Neuronal stem cell (in vitro differentiated cells): ENCODE data around the gene LRP1B.

Experiments
- DNase-seq: peaks from one replicate; pipeline ENCODE4 v3.0.0-alpha.2; 2013; ENCODE audit warnings: low spot score
- H2AFZ ChIP-seq: one replicate; pipeline ENCODE4 v1.6.1; 2013; ENCODE audit warnings: mild to moderate bottlenecking, low read length, inconsistent platforms
- H2AK5ac ChIP-seq: 2 replicates; pipeline ENCODE4 v1.6.1; 2013; ENCODE audit warnings: low read depth, mild to moderate bottlenecking, inconsistent platforms, low read length, moderate library complexity, mixed read lengths
- H2BK120ac ChIP-seq: 2 replicates; pipeline ENCODE4 v1.6.1; 2013; ENCODE audit warnings: low read depth, mild to moderate bottlenecking, inconsistent platforms, low read length, moderate library complexity, mixed read lengths
- H2BK12ac ChIP-seq: one replicate; pipeline ENCODE4 v1.6.1; 2013; ENCODE audit warnings: low read length, inconsistent platforms
- H2BK15ac ChIP-seq: 2 replicates; pipeline ENCODE4 v1.6.1; 2013; ENCODE audit warnings: mild to moderate bottlenecking, low read length, inconsistent platforms, mixed read lengths
- H2BK5ac ChIP-seq: one replicate; pipeline ENCODE4 v1.6.1; 2013; ENCODE audit warnings: inconsistent platforms, mild to moderate bottlenecking, low read length, moderate library complexity
- H3K14ac ChIP-seq: one replicate; pipeline ENCODE4 v1.6.1; 2013; ENCODE audit warnings: low read length, inconsistent platforms
- H3K18ac ChIP-seq: 2 replicates; pipeline ENCODE4 v1.6.1; 2013; ENCODE audit warnings: low read length, inconsistent platforms
- H3K23ac ChIP-seq: 2 replicates; pipeline ENCODE4 v1.6.1; 2013; ENCODE audit warnings: low read depth, mild to moderate bottlenecking, mixed read lengths, low read length, inconsistent platforms; ENCODE audit not compliant: poor library complexity
- H3K27ac ChIP-seq: replicated peaks from 3 replicates; pipeline ENCODE4 v1.5.1; 2013; ENCODE audit warnings: low read length, inconsistent platforms
- H3K27me3 ChIP-seq, 3 experiments: 2 replicates each; pipeline ENCODE4 v1.6.1; 2013; ENCODE audit warnings: low read length in 3 of 3, mild to moderate bottlenecking in 2 of 3, inconsistent platforms in 1 of 3, low read depth in 1 of 3, mixed read lengths in 1 of 3, moderate library complexity in 1 of 3; ENCODE audit not compliant: control insufficient read depth in 3 of 3, insufficient read depth in 3 of 3
- H3K36me3 ChIP-seq, 2 donors: replicated peaks in 1 of 2; 2 replicates each; pipeline ENCODE4 v1.6.1; 2013; ENCODE audit warnings: low read length in 2 of 2; ENCODE audit not compliant: control insufficient read depth in 2 of 2, insufficient read depth in 2 of 2
- H3K4ac ChIP-seq: 2 replicates; pipeline ENCODE4 v1.6.1; 2013; ENCODE audit warnings: inconsistent platforms, mild to moderate bottlenecking, low read length, moderate library complexity
- H3K4me1 ChIP-seq, 2 donors: 1 replicate in 1 of 2; 2 replicates in 1 of 2; pipeline ENCODE4 v1.6.1; 2013; ENCODE audit warnings: low read length in 2 of 2, low read depth in 1 of 2; ENCODE audit not compliant: control insufficient read depth in 2 of 2, insufficient read depth in 1 of 2
- H3K4me2 ChIP-seq: one replicate; pipeline ENCODE4 v1.6.1; 2013; ENCODE audit warnings: mild to moderate bottlenecking, low read length, inconsistent platforms; ENCODE audit not compliant: insufficient read depth, poor library complexity, severe bottlenecking
- H3K4me3 ChIP-seq, 2 donors: 2 replicates each; pipeline ENCODE4 v1.5.1; 2013; ENCODE audit warnings: low read length in 2 of 2, mild to moderate bottlenecking in 2 of 2, inconsistent platforms in 1 of 2, moderate library complexity in 1 of 2
- H3K79me1 ChIP-seq: one replicate; pipeline ENCODE4 v1.6.1; 2013; ENCODE audit warnings: low read depth, mild to moderate bottlenecking, inconsistent platforms, low read length, moderate library complexity
- H3K9ac ChIP-seq: one replicate; pipeline ENCODE4 v1.6.1; 2013; ENCODE audit warnings: mild to moderate bottlenecking, low read depth, low read length, inconsistent platforms; ENCODE audit not compliant: poor library complexity
- H3K9me3 ChIP-seq, 2 donors: replicated peaks in 1 of 2; 2 replicates each; pipeline versions ENCODE3 to v1.6.1; 2013; ENCODE audit warnings: low read length in 2 of 2, mild to moderate bottlenecking in 2 of 2, inconsistent platforms in 1 of 2, low read depth in 1 of 2, mixed read lengths in 1 of 2, moderate library complexity in 1 of 2; ENCODE audit not compliant: control insufficient read depth in 2 of 2, insufficient read depth in 1 of 2
- H4K8ac ChIP-seq: one replicate; pipeline ENCODE4 v1.6.1; 2013; ENCODE audit warnings: low read depth, mild to moderate bottlenecking, inconsistent platforms, low read length, moderate library complexity
- H4K91ac ChIP-seq: one replicate; pipeline ENCODE4 v1.6.1; 2013; ENCODE audit warnings: low read length, low read depth, mild to moderate bottlenecking, inconsistent platforms; ENCODE audit not compliant: poor library complexity
- WGBS, 2 donors: extraction: QIAGEN DNeasy Blood & Tissue Kit; methylation state at CpG; one replicate each; pipeline ENCODE4 v1.1.7; 2013; ENCODE audit warnings: missing lambda C conversion rate in 2 of 2, mixed read lengths in 1 of 2; ENCODE audit not compliant: insufficient read length in 2 of 2, insufficient replicate concordance in 1 of 2; ENCODE audit errors: extremely low coverage in 2 of 2; 5-methylcytosine and 5-hydroxymethylcytosine counted together

The LRP1B gene

GRCh38 chr2:141105763-141106162 is 1025.1 kb downstream of the LRP1B start:
- H2AK5ac ChIP-seq: no peak overlapping the region
- no peak overlapping the region for H2AFZ ChIP-seq
- H3K4ac ChIP-seq: no peak overlapping the region
- no peak overlapping the region for H3K23ac ChIP-seq
- H2BK5ac ChIP-seq: no peak overlapping the region
- no peak overlapping the region for H3K18ac ChIP-seq
- H3K9ac ChIP-seq: no peak overlapping the region
- no peaks in the 10 kb centered on the region for H3K79me1 ChIP-seq
- no peak overlapping the region for H3K4me3 ChIP-seq
- no peak overlapping the region for H3K27ac ChIP-seq
- H2BK15ac ChIP-seq: no peak overlapping the region
- H3K4me2 ChIP-seq: no peak overlapping the region
- no peak overlapping the region for H2BK120ac ChIP-seq
- H4K91ac ChIP-seq: no peak overlapping the region
- no peaks in the 10 kb centered on the region for H3K27me3 ChIP-seq
- H3K9me3 ChIP-seq: no peaks in the 10 kb centered on the region
- H3K36me3 ChIP-seq: no peaks in the 10 kb centered on the region
- H2BK12ac ChIP-seq: no peak overlapping the region
- no peak overlapping the region for H3K14ac ChIP-seq
- H3K4me1 ChIP-seq: peaks cover 0 to 2% of the 10 kb centered on the region in 2 donors
- no peak for DNase-seq
- no peak overlapping the region for H4K8ac ChIP-seq

- Histone ChIP-seq H2BK5ac (no peak overlapping the region), H2AFZ (no peak overlapping the region), H3K23ac (no peak overlapping the region), H3K9me3 (no peaks in the 10 kb centered on the region), H2BK15ac (no peak overlapping the region), H3K79me1 (no peaks in the 10 kb centered on the region), H3K27me3 (no peaks in the 10 kb centered on the region), H4K8ac (no peak overlapping the region), H2BK12ac (no peak overlapping the region), H3K4me2 (no peak overlapping the region), H3K14ac (no peak overlapping the region), H3K4ac (no peak overlapping the region), H3K36me3 (no peaks in the 10 kb centered on the region), H2AK5ac (no peak overlapping the region), H2BK120ac (no peak overlapping the region), H3K4me3 (no peak overlapping the region), H3K18ac (no peak overlapping the region), H3K4me1 (peaks cover 0 to 2% of the 10 kb centered on the region in 2 donors), H3K27ac (no peak overlapping the region), H4K91ac (no peak overlapping the region), H3K9ac (no peak overlapping the region)
- no CpG with 5 or more reads among the region's 1 CpG for WGBS, 2 donors
- DNase-seq: no peak
Measured at GRCh38 chr2:141103216-141103615, 1027.6 kb downstream of the LRP1B start.

- Histone ChIP-seq H3K23ac (no peak overlapping the region), H3K27me3 (no peaks in the 10 kb centered on the region), H2BK15ac (no peak overlapping the region), H2BK120ac (no peak overlapping the region), H3K79me1 (no peaks in the 10 kb centered on the region), H2AK5ac (no peak overlapping the region), H3K9me3 (no peaks in the 10 kb centered on the region), H4K8ac (no peak overlapping the region), H3K4me3 (no peak overlapping the region), H3K4ac (no peak overlapping the region), H3K36me3 (no peaks in the 10 kb centered on the region), H2AFZ (no peak overlapping the region), H2BK5ac (no peak overlapping the region), H3K4me2 (no peak overlapping the region), H3K18ac (no peak overlapping the region), H3K14ac (no peak overlapping the region), H3K4me1 (no peaks in the 10 kb centered on the region), H3K9ac (no peak overlapping the region), H2BK12ac (no peak overlapping the region), H4K91ac (no peak overlapping the region), H3K27ac (no peak overlapping the region)
- no peak for DNase-seq
- WGBS, 2 donors: no CpG with 5 or more reads among the region's 1 CpG
Measured at GRCh38 chr2:141079231-141079630, 1051.6 kb downstream of the LRP1B start.

- Histone ChIP-seq H2BK12ac (no peak overlapping the region), H3K36me3 (no peaks in the 10 kb centered on the region), H3K23ac (no peak overlapping the region), H3K79me1 (no peaks in the 10 kb centered on the region), H3K18ac (no peak overlapping the region), H2BK120ac (no peak overlapping the region), H3K9me3 (no peaks in the 10 kb centered on the region), H4K91ac (no peak overlapping the region), H3K4me3 (no peak overlapping the region), H2BK15ac (no peak overlapping the region), H3K27ac (no peak overlapping the region), H2AFZ (no peak overlapping the region), H3K4ac (no peak overlapping the region), H3K4me2 (no peak overlapping the region), H2BK5ac (no peak overlapping the region), H2AK5ac (no peak overlapping the region), H4K8ac (no peak overlapping the region), H3K4me1 (no peaks in the 10 kb centered on the region), H3K14ac (no peak overlapping the region), H3K9ac (no peak overlapping the region), H3K27me3 (no peaks in the 10 kb centered on the region)
- DNase-seq: no peak
Measured at GRCh38 chr2:141075753-141076152, 1055.1 kb downstream of the LRP1B start.
